ENCODE measurements around the gene NOL7. TPM values are rescaled to one million over a fixed set of nuclear protein-coding genes. Genes with fewer than 3 reads are reported as not detected.

NOL7 gene
- total and polyA plus RNA-seq, 2 of the 13 experiments (the other 11 are each of a cell fraction or from before 2014, with no cell fraction given), result 37.8 to 186 TPM

- TF ChIP-seq MYNN (CRISPR knock-in tag; IDR thresholded peaks at IDR 0.05; ENCODE audit: low read depth) (no peak; the same call in 1 of the 2 replicates), JDP2 (CRISPR knock-in tag; IDR thresholded peaks at IDR 0.05; ENCODE audit: borderline replicate concordance) (no peak), ZBTB2 (CRISPR knock-in tag; IDR thresholded peaks at IDR 0.05; ENCODE audit: low read depth) (peak; percentile 61; the same call in 1 of the 2 replicates), HOXA7 (CRISPR knock-in tag; IDR thresholded peaks at IDR 0.05) (no peak), ZNF282 (IDR thresholded peaks at IDR 0.05; ENCODE audit: partially characterized antibody) (no peak), MZF1 (CRISPR knock-in tag; IDR thresholded peaks at IDR 0.05; ENCODE audit: borderline replicate concordance) (peak; percentile 99), ISX (CRISPR knock-in tag; conservative IDR thresholded peaks at IDR 0.05) (no peak; the same call in 1 of the 2 replicates), GABPA (IDR thresholded peaks at IDR 0.05; ENCODE audit: low read depth, low read length) (no peak), GABPA (CRISPR knock-in tag; IDR thresholded peaks at IDR 0.05; ENCODE audit: low read depth) (peak; percentile 70), EZH2 (conservative IDR thresholded peaks at IDR 0.05; ENCODE audit: low read depth, low read length) (no peak), GATAD1 (CRISPR knock-in tag; IDR thresholded peaks at IDR 0.05) (peak; percentile 56), ZNF780A (CRISPR knock-in tag; IDR thresholded peaks at IDR 0.05) (no peak), SMYD3 (CRISPR knock-in tag; IDR thresholded peaks at IDR 0.05) (peak; percentile 86), YEATS2 (CRISPR knock-in tag; IDR thresholded peaks at IDR 0.05; ENCODE audit: borderline replicate concordance) (peak; percentile 73), POLR2A (IDR thresholded peaks at IDR 0.05; ENCODE audit: insufficient read depth in 1 of 2, low read depth in 2 of 2, low read length in 2 of 2) (peak; percentile 80 to 86), ZNF317 (CRISPR knock-in tag; IDR thresholded peaks at IDR 0.05) (no peak; the same call in 1 of the 2 replicates), KLF16 (CRISPR knock-in tag; IDR thresholded peaks at IDR 0.05) (peak in 1 of 2 experiments; percentile 91; a peak in 2 of 4 replicates), ZKSCAN1 (IDR thresholded peaks at IDR 0.05; ENCODE audit: low read length) (0 out of 2 replicates have a peak, but pooled peaks have one; percentile 24), CBFB (CRISPR knock-in tag; IDR thresholded peaks at IDR 0.05) (peak; percentile 66), E2F1 (CRISPR knock-in tag; IDR thresholded peaks at IDR 0.05) (peak; percentile 45), ZNF143 (CRISPR knock-in tag; IDR thresholded peaks at IDR 0.05) (peak; percentile 25; the same call in 1 of the 2 replicates), ZNF234 (CRISPR knock-in tag; conservative IDR thresholded peaks at IDR 0.05) (no peak; the same call in 1 of the 2 replicates), ZNF569 (CRISPR knock-in tag; IDR thresholded peaks at IDR 0.05; ENCODE audit: borderline replicate concordance) (no peak)
Observed at GRCh38 chr6:13574571-13575376, 40.4 kb upstream of the NOL7 start, which contains the start of gene SIRT5 (continued).
